A673 (cell line): ENCODE measurements around the gene TTC27. TPM values are rescaled to one million over a fixed set of nuclear protein-coding genes. Genes with fewer than 3 reads are reported as not detected.

ENCODE experiments used
- BruUV-seq: library from RNA; stranded (reverse); fragments of 400-500 nt; replicated peaks from 2 replicates; lab custom pipeline; 2021; lab: Mats Ljungman, UMichigan
- CTCF ChIA-PET: fragments of 300-600 bp; sonication (Branson Sonifier 250); formaldehyde crosslinking; loops from one replicate; lab custom pipeline; 2022; ENCODE audit warnings: antibody characterized with exemption; lab: Charles Lee
- POLR2A ChIA-PET: fragments of 300-600 bp; sonication (Branson Sonifier 250); formaldehyde crosslinking; loops from one replicate; lab custom pipeline; 2022; ENCODE audit warnings: antibody characterized with exemption; ENCODE audit not compliant: low non-redundant PET; lab: Charles Lee
- DNase-seq: peaks from one replicate; pipeline ENCODE4 v3.0.0-alpha.2; 2015; ENCODE audit warnings: low spot score
- H3K27ac ChIP-seq: fragments of 200-600 bp; sonication (generic); 2 replicates; pipeline ENCODE4 v1.5.1; 2016; ENCODE audit warnings: mixed run types, low read depth, mild to moderate bottlenecking, mixed read lengths, antibody characterized with exemption, low read length; ENCODE audit not compliant: poor library complexity, severe bottlenecking
- H3K27me3 ChIP-seq: fragments of 200-600 bp; sonication (generic); replicated peaks from 2 replicates; pipeline ENCODE4 v1.6.1; 2017; ENCODE audit warnings: mixed run types, low read depth, mild to moderate bottlenecking, mixed read lengths, antibody characterized with exemption, low read length; ENCODE audit not compliant: insufficient read depth, poor library complexity
- H3K36me3 ChIP-seq: fragments of 200-600 bp; sonication (generic); 2 replicates; pipeline ENCODE4 v1.6.1; 2016; ENCODE audit warnings: mixed run types, mild to moderate bottlenecking, mixed read lengths, antibody characterized with exemption, low read length; ENCODE audit not compliant: insufficient read depth, poor library complexity, severe bottlenecking
- H3K4me1 ChIP-seq: fragments of 200-600 bp; sonication (generic); 2 replicates; pipeline ENCODE4 v1.6.1; 2017; ENCODE audit warnings: mixed run types, mild to moderate bottlenecking, mixed read lengths, antibody characterized with exemption, low read length; ENCODE audit not compliant: insufficient read depth, poor library complexity, severe bottlenecking
- H3K4me3 ChIP-seq: fragments of 200-600 bp; sonication (generic); 2 replicates; pipeline ENCODE4 v1.5.1; 2016; ENCODE audit warnings: low read depth, mixed run types, mild to moderate bottlenecking, mixed read lengths, low read length; ENCODE audit not compliant: poor library complexity, severe bottlenecking
- H3K9me3 ChIP-seq: fragments of 200-600 bp; sonication (generic); 2 replicates; pipeline ENCODE4 v1.6.1; 2016; ENCODE audit warnings: mixed run types, low read depth, mild to moderate bottlenecking, mixed read lengths, antibody characterized with exemption, low read length; ENCODE audit not compliant: poor library complexity, severe bottlenecking
- EZH2 ChIP-seq: fragments of 200-600 bp; sonication (generic); IDR thresholded peaks from 2 replicates; pipeline ENCODE4 v1.6.1; 2017; ENCODE audit warnings: borderline replicate concordance, low read depth, mild to moderate bottlenecking, mixed read lengths, antibody characterized with exemption, low read length; ENCODE audit not compliant: poor library complexity, severe bottlenecking
- intact Hi-C: fragments of 100-400 bp; cut with micrococcal nuclease; formaldehyde crosslinking; loops from one replicate; pipeline ENCODE4 v1.10.0; 2022; ENCODE audit not compliant: unreplicated experiment
- total RNA-seq: library from RNA; stranded (reverse); gene quantifications from 2 replicates; pipeline ENCODE4 v1.2.3, GENCODE V29; 2021
- TF ChIP-seq, protein P1 (sequence below): fragments of 300-800, 200-600 bp; sonication (generic); conservative IDR thresholded peaks from 2 replicates; pipeline ENCODE4 v1.5.1; 2017; ENCODE audit warnings: low read depth, mild to moderate bottlenecking, antibody characterized with exemption, low read length, moderate library complexity, mixed read lengths

Gene TTC27
- total RNA-seq, 1 experiment from 2014 or later = 29.8 TPM

DNA sequence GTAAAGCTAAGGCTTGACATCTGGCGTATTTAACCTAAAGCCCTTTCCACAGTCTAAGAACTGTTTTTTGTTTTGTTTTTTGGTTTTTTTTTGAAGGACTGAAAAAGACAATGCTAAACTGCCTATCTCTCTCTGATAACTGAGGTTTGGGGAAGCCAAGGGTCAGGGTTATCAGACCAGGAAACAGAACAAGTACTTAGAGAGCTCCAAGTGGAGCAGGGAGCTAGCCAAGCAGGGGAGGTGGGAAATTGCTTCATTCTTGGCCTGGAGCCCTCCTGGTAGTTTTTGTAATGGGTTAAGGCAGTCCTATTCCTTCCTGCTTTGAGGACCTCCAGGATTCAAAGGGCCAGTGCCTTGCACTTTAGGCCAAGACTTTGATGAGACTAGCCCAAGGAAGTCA lies 164.6 kb downstream of the TTC27 start:
- H3K4me3 ChIP-seq = no peak overlapping the region
- ChIA-PET CTCF (no interaction called here), POLR2A (no interaction called here)
- no peaks in the 10 kb centered on the region for H3K4me1 ChIP-seq
- no peaks in the 10 kb centered on the region for H3K36me3 ChIP-seq
- no peaks in the 10 kb centered on the region for H3K9me3 ChIP-seq
- H3K27ac ChIP-seq = no peak overlapping the region
- no peak for DNase-seq
- no TSS peak for BruUV-seq
- intact Hi-C loops = no loop called here
- no peaks in the 10 kb centered on the region for H3K27me3 ChIP-seq
- TF ChIP-seq, protein P1, sequence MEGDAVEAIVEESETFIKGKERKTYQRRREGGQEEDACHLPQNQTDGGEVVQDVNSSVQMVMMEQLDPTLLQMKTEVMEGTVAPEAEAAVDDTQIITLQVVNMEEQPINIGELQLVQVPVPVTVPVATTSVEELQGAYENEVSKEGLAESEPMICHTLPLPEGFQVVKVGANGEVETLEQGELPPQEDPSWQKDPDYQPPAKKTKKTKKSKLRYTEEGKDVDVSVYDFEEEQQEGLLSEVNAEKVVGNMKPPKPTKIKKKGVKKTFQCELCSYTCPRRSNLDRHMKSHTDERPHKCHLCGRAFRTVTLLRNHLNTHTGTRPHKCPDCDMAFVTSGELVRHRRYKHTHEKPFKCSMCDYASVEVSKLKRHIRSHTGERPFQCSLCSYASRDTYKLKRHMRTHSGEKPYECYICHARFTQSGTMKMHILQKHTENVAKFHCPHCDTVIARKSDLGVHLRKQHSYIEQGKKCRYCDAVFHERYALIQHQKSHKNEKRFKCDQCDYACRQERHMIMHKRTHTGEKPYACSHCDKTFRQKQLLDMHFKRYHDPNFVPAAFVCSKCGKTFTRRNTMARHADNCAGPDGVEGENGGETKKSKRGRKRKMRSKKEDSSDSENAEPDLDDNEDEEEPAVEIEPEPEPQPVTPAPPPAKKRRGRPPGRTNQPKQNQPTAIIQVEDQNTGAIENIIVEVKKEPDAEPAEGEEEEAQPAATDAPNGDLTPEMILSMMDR = no peak
- TF ChIP-seq EZH2 = no peak

DNA sequence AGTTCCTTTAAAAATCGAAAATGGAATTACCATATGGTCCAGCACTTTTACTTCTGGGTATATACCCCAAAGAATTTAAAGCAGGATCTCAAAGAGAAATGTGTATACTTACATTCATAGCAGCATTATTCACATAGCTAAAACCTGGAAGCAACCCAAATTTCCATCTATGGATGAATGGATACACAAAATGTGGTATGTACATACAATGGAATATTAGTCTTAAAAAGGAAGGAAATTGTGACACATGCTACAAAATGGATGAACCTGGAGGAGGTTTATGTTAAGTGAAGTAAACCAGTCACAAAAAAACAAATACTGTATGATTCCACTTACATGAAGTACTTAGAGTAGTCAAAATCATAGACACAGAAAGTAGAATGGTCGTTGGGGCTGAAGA lies 171.0 kb downstream of the TTC27 start:
- POLR2A ChIA-PET = no interaction called here
- no peaks in the 10 kb centered on the region for H3K4me1 ChIP-seq
- H3K4me3 ChIP-seq = no peak overlapping the region
- DNase-seq = no peak
- H3K36me3 ChIP-seq = no peaks in the 10 kb centered on the region
- no TSS peak for BruUV-seq
- no peaks in the 10 kb centered on the region for H3K9me3 ChIP-seq
- intact Hi-C loops = no loop called here
- no peaks in the 10 kb centered on the region for H3K27me3 ChIP-seq
- H3K27ac ChIP-seq = no peak overlapping the region
- TF ChIP-seq, protein P1 = no peak
- TF ChIP-seq EZH2 = no peak
- CTCF ChIA-PET = no interaction called here

DNA sequence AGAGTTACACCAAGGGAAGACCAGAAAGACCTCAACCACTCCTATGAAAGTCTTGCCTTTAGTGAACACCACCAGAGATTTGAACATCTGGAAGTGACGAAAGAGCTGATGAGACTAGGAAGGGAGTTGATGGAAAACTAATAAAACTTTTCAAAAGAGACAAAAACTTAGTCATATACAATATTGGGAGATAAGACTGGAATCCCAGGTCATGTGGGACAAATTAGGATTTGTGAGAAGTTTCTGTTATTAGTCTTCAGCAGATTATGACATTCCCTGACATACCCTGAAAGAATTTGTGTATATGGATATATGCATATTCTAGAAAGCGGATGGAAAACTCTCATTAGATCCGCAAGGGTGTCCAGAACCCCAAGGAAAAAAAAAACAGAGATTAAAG lies 173.9 kb downstream of the TTC27 start:
- BruUV-seq = no TSS peak
- TF ChIP-seq, protein P1 = no peak
- no peak for TF ChIP-seq EZH2
- Histone ChIP-seq H3K9me3 (no peaks in the 10 kb centered on the region), H3K4me1 (no peaks in the 10 kb centered on the region), H3K36me3 (no peaks in the 10 kb centered on the region), H3K27ac (no peak overlapping the region), H3K4me3 (no peak overlapping the region), H3K27me3 (no peaks in the 10 kb centered on the region)
- no peak for DNase-seq
- intact Hi-C loops = no loop called here
- CTCF ChIA-PET = no interaction called here
- POLR2A ChIA-PET = no interaction called here
